ENCODE measurements around the gene VPS8.

VPS8 gene

DNA sequence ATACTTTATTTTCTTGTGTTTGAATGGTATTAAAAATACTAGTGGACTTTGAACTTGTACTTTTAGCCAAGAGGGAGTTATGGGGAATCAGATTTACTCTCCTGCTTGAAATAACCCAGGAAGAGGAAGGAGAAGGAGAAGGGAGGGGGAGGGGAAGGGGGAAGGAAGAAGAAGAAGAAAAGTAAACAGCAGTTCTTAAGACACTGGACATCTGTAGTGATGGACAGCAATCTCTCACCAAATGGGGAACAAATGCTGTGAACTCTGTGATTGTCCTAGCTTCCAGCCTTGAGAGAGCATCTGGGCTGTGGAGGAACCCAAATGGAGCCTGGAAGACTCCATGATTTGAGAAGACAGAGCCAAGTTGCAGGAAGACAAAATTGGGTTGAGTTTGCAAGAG lies 52.0 kb downstream of the VPS8 start:
- no peak for ATAC-seq
- TF ChIP-seq, protein P1, sequence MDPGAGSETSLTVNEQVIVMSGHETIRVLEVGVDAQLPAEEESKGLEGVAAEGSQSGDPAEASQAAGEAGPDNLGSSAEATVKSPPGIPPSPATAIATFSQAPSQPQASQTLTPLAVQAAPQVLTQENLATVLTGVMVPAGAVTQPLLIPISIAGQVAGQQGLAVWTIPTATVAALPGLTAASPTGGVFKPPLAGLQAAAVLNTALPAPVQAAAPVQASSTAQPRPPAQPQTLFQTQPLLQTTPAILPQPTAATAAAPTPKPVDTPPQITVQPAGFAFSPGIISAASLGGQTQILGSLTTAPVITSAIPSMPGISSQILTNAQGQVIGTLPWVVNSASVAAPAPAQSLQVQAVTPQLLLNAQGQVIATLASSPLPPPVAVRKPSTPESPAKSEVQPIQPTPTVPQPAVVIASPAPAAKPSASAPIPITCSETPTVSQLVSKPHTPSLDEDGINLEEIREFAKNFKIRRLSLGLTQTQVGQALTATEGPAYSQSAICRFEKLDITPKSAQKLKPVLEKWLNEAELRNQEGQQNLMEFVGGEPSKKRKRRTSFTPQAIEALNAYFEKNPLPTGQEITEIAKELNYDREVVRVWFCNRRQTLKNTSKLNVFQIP (CRISPR knock-in tag; IDR thresholded peaks at IDR 0.05; ENCODE audit: borderline replicate concordance, low read depth), result no peak
- TF ChIP-seq, protein P2, sequence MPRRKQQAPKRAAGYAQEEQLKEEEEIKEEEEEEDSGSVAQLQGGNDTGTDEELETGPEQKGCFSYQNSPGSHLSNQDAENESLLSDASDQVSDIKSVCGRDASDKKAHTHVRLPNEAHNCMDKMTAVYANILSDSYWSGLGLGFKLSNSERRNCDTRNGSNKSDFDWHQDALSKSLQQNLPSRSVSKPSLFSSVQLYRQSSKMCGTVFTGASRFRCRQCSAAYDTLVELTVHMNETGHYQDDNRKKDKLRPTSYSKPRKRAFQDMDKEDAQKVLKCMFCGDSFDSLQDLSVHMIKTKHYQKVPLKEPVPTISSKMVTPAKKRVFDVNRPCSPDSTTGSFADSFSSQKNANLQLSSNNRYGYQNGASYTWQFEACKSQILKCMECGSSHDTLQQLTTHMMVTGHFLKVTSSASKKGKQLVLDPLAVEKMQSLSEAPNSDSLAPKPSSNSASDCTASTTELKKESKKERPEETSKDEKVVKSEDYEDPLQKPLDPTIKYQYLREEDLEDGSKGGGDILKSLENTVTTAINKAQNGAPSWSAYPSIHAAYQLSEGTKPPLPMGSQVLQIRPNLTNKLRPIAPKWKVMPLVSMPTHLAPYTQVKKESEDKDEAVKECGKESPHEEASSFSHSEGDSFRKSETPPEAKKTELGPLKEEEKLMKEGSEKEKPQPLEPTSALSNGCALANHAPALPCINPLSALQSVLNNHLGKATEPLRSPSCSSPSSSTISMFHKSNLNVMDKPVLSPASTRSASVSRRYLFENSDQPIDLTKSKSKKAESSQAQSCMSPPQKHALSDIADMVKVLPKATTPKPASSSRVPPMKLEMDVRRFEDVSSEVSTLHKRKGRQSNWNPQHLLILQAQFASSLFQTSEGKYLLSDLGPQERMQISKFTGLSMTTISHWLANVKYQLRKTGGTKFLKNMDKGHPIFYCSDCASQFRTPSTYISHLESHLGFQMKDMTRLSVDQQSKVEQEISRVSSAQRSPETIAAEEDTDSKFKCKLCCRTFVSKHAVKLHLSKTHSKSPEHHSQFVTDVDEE (CRISPR knock-in tag; IDR thresholded peaks at IDR 0.05), result no peak
- TF ChIP-seq ZNF8 (CRISPR knock-in tag; IDR thresholded peaks at IDR 0.05), result no peak
- TF ChIP-seq ARNTL (CRISPR knock-in tag; IDR thresholded peaks at IDR 0.05; ENCODE audit: borderline replicate concordance, low read depth), result no peak
- no peak for TF ChIP-seq GLIS3 (CRISPR knock-in tag; IDR thresholded peaks at IDR 0.05)
- TF ChIP-seq TOX (CRISPR knock-in tag; IDR thresholded peaks at IDR 0.05; ENCODE audit: borderline replicate concordance), result no peak
- TF ChIP-seq SNAI2 (CRISPR knock-in tag; IDR thresholded peaks at IDR 0.05), result no peak
- TF ChIP-seq, protein P3, sequence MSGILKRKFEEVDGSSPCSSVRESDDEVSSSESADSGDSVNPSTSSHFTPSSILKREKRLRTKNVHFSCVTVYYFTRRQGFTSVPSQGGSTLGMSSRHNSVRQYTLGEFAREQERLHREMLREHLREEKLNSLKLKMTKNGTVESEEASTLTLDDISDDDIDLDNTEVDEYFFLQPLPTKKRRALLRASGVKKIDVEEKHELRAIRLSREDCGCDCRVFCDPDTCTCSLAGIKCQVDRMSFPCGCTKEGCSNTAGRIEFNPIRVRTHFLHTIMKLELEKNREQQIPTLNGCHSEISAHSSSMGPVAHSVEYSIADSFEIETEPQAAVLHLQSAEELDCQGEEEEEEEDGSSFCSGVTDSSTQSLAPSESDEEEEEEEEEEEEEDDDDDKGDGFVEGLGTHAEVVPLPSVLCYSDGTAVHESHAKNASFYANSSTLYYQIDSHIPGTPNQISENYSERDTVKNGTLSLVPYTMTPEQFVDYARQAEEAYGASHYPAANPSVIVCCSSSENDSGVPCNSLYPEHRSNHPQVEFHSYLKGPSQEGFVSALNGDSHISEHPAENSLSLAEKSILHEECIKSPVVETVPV (CRISPR knock-in tag; IDR thresholded peaks at IDR 0.05), result no peak
- no peak for TF ChIP-seq PPARA (CRISPR knock-in tag; IDR thresholded peaks at IDR 0.05; ENCODE audit: borderline replicate concordance)
- no peak for TF ChIP-seq ZFP30 (CRISPR knock-in tag; IDR thresholded peaks at IDR 0.05)

DNA sequence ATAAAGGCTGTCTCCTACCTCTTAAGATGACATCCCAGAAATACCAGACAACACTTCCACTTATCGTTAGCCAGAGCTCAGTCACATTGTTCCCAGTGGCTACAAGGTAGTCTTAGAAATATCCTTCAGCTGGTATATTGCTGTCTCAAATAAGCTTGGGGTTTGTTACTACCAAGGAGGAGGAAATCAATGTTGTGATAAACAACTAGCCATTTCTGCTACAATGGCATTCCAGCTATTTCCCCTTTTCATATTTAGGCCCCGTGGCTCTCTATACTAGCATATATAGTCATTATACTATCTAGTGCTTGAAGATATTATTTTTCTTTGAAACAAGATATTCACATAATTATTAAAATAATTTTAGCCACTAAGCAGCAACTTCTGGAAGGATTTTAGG lies 56.5 kb downstream of the VPS8 start:
- no peak for TF ChIP-seq ZNF565 (CRISPR knock-in tag; conservative IDR thresholded peaks at IDR 0.05; ENCODE audit: low read depth)
- TF ChIP-seq, protein P1 (CRISPR knock-in tag; IDR thresholded peaks at IDR 0.05; ENCODE audit: borderline replicate concordance, low read depth), result no peak
- TF ChIP-seq, protein P3 (CRISPR knock-in tag; IDR thresholded peaks at IDR 0.05), result no peak
- TF ChIP-seq OSR1 (CRISPR knock-in tag; IDR thresholded peaks at IDR 0.05), result no peak
- TF ChIP-seq TOX (CRISPR knock-in tag; IDR thresholded peaks at IDR 0.05; ENCODE audit: borderline replicate concordance), result no peak
- no peak for TF ChIP-seq ZC3H10 (CRISPR knock-in tag; IDR thresholded peaks at IDR 0.05)
- ATAC-seq, result no peak

DNA sequence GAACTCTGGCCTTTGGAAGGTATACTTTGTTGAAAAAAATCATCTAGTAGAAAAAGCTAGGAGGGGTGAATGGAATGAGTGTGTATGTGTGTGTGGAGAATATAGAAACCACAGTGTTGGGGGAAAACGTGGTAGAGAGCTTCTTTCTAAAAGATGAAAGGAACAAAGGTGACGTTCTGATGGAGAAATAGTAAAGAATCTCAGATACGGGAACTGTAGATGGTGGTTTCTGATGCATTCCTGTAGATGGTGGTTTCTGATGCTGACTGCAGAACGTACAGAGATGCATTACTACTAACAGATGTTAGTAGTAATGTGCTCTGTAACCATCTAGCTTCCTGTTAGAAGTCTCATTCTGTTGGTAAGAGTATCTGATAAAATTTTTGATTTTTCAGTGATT lies 60.2 kb downstream of the VPS8 start:
- ATAC-seq, result no peak
- no peak for TF ChIP-seq RARB (CRISPR knock-in tag; IDR thresholded peaks at IDR 0.05)
- TF ChIP-seq, protein P3 (CRISPR knock-in tag; IDR thresholded peaks at IDR 0.05), result no peak
- no peak for TF ChIP-seq GLIS3 (CRISPR knock-in tag; IDR thresholded peaks at IDR 0.05)

DNA sequence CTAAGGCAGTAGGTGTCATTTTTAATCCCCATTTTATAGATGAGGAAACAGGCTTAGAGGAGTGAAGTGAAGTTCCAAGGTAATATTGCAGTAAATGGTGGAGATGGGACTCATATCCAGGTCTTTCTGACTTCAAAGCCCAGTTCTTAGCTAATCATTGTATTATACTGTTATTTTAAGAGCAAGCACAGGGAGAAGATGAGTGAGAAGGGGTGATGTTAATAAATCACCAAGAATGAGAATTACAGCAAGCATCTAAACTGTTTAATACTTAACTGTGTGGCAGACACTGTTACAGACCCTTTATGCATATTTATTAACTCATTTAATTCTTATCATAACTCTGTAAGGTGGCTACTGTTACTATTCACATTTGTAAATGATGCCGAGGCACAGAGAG lies 61.2 kb downstream of the VPS8 start:
- ATAC-seq, result no peak

More for the DNA sequence above, 61.2 kb downstream of the VPS8 start:
- TF ChIP-seq PPARA (CRISPR knock-in tag; IDR thresholded peaks at IDR 0.05; ENCODE audit: borderline replicate concordance) (no peak), ZNF8 (CRISPR knock-in tag; IDR thresholded peaks at IDR 0.05) (no peak), OSR1 (CRISPR knock-in tag; IDR thresholded peaks at IDR 0.05) (no peak), TOX (CRISPR knock-in tag; IDR thresholded peaks at IDR 0.05; ENCODE audit: borderline replicate concordance) (no peak), ISL1 (CRISPR knock-in tag; IDR thresholded peaks at IDR 0.05) (no peak), CSDC2 (CRISPR knock-in tag; IDR thresholded peaks at IDR 0.05) (no peak)
- TF ChIP-seq, protein P3 (CRISPR knock-in tag; IDR thresholded peaks at IDR 0.05), result no peak
- TF ChIP-seq, protein P4, sequence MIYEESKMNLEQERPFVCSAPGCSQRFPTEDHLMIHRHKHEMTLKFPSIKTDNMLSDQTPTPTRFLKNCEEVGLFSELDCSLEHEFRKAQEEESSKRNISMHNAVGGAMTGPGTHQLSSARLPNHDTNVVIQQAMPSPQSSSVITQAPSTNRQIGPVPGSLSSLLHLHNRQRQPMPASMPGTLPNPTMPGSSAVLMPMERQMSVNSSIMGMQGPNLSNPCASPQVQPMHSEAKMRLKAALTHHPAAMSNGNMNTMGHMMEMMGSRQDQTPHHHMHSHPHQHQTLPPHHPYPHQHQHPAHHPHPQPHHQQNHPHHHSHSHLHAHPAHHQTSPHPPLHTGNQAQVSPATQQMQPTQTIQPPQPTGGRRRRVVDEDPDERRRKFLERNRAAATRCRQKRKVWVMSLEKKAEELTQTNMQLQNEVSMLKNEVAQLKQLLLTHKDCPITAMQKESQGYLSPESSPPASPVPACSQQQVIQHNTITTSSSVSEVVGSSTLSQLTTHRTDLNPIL (CRISPR knock-in tag; IDR thresholded peaks at IDR 0.05; ENCODE audit: low read depth), result no peak
